H1 (cell line): ENCODE measurements around the gene KHDRBS2. TPM values are rescaled to one million over a fixed set of nuclear protein-coding genes. Genes with fewer than 3 reads are reported as not detected.

Source experiments
- CTCF ChIA-PET: fragments of 300-600 bp; sonication (Branson Sonifier 250); formaldehyde crosslinking; loops from one replicate; lab custom pipeline; 2021; ENCODE audit not compliant: partially characterized antibody; lab: Charles Lee
- POLR2A ChIA-PET: fragments of 300-600 bp; sonication (Branson Sonifier 250); formaldehyde crosslinking; loops from one replicate; lab custom pipeline; 2021; ENCODE audit warnings: inconsistent platforms; ENCODE audit not compliant: partially characterized antibody; lab: Charles Lee
- DNase-seq, 2 experiments: peaks; one replicate each; pipeline versions ENCODE4 v3.0.0 to v3.0.0-alpha.2; 2010 to 2022; ENCODE audit warnings: low spot score in 2 of 2, low read depth in 1 of 2, mixed read lengths in 1 of 2
- FAIRE-seq: peaks from 2 replicates; lab custom pipeline; 2011; peaks lifted over from hg19 to GRCh38; lab: Jason Lieb, UNC
- H2AFZ ChIP-seq: 2 replicates; pipeline ENCODE4 v1.8.1; 2012; ENCODE audit warnings: low read length, inconsistent platforms
- H2AK5ac ChIP-seq: 2 replicates; pipeline ENCODE4 v1.6.1; 2013; ENCODE audit warnings: low read depth, low read length
- H2BK120ac ChIP-seq: replicated peaks from 2 replicates; pipeline ENCODE3; 2013; ENCODE audit warnings: low read depth, low read length, inconsistent platforms
- H2BK12ac ChIP-seq: 2 replicates; pipeline ENCODE4 v1.6.1; 2013; ENCODE audit warnings: low read depth, low read length
- H2BK15ac ChIP-seq: 2 replicates; pipeline ENCODE4 v1.6.1; 2013; ENCODE audit warnings: low read length
- H2BK20ac ChIP-seq: 2 replicates; pipeline ENCODE4 v1.6.1; 2013; ENCODE audit warnings: low read length
- H2BK5ac ChIP-seq: 2 replicates; pipeline ENCODE4 v1.6.1; 2013; ENCODE audit warnings: low read depth, low read length
- H3K14ac ChIP-seq: 2 replicates; pipeline ENCODE4 v1.6.1; 2013; ENCODE audit warnings: inconsistent platforms; ENCODE audit not compliant: insufficient read length
- H3K18ac ChIP-seq: 2 replicates; pipeline ENCODE4 v1.6.1; 2013; ENCODE audit warnings: low read length; ENCODE audit errors: extremely low read depth
- H3K23ac ChIP-seq: 2 replicates; pipeline ENCODE4 v1.6.1; 2013; ENCODE audit warnings: inconsistent platforms; ENCODE audit not compliant: insufficient read length
- H3K23me2 ChIP-seq: 2 replicates; pipeline ENCODE4 v1.6.1; 2013; ENCODE audit warnings: low read depth, low read length
- H3K27ac ChIP-seq: 2 replicates; pipeline ENCODE4 v1.6.1; 2011; ENCODE audit warnings: low read depth, low read length, inconsistent platforms
- H3K27me3 ChIP-seq, 4 experiments: replicated peaks in 1 of 4; 1 replicate in 1 of 4; 2 replicates in 3 of 4; pipeline versions ENCODE4 v1.6.1 to v1.8.1; 2011 to 2013; ENCODE audit warnings: low read length in 3 of 4, mild to moderate bottlenecking in 3 of 4, inconsistent platforms in 2 of 4, mixed read lengths in 2 of 4, moderate library complexity in 1 of 4; ENCODE audit not compliant: control insufficient read depth in 3 of 4, insufficient read depth in 3 of 4; ENCODE audit errors: extremely low read depth in 1 of 4
- H3K36me3 ChIP-seq, 4 experiments: 2 replicates each; pipeline versions ENCODE4 v1.6.1 to v1.8.1; 2011 to 2013; ENCODE audit warnings: mild to moderate bottlenecking in 4 of 4, low read length in 3 of 4, moderate library complexity in 2 of 4, control low read depth in 1 of 4, inconsistent platforms in 1 of 4; ENCODE audit not compliant: insufficient read depth in 4 of 4, control insufficient read depth in 2 of 4
- H3K4ac ChIP-seq: replicated peaks from 2 replicates; pipeline ENCODE3; 2013; ENCODE audit warnings: low read length, low read depth, mixed read lengths, inconsistent platforms; ENCODE audit not compliant: insufficient read length
- H3K4me1 ChIP-seq, 4 experiments: replicated peaks in 1 of 4; 1 replicate in 1 of 4; 2 replicates in 3 of 4; pipeline versions ENCODE4 v1.6.1 to v1.8.1; 2011 to 2013; ENCODE audit warnings: low read length in 3 of 4, inconsistent platforms in 2 of 4, mixed read lengths in 1 of 4; ENCODE audit not compliant: insufficient read depth in 4 of 4, control insufficient read depth in 3 of 4
- H3K4me2 ChIP-seq, 2 experiments: 2 replicates each; pipeline versions ENCODE4 v1.6.1 to v1.8.1; 2011 to 2013; ENCODE audit warnings: low read depth in 2 of 2, low read length in 2 of 2, control low read depth in 1 of 2, inconsistent platforms in 1 of 2, mild to moderate bottlenecking in 1 of 2; ENCODE audit not compliant: insufficient read depth in 1 of 2
- H3K4me3 ChIP-seq, 4 experiments: fragments of 200-600, 300-600 bp in 1 of 4; sonication (generic), shearing (Covaris generic), sonication (Bioruptor Twin) in 1 of 4; 2 replicates each; pipeline versions ENCODE4 v1.5.1 to v1.8.1; 2011 to 2016; ENCODE audit warnings: low read length in 4 of 4, low read depth in 3 of 4, control low read depth in 2 of 4, inconsistent platforms in 2 of 4, mild to moderate bottlenecking in 2 of 4, mixed read lengths in 1 of 4, moderate library complexity in 1 of 4; ENCODE audit not compliant: insufficient read depth in 2 of 4; ENCODE audit errors: extremely low read depth in 1 of 4
- H3K56ac ChIP-seq: replicated peaks from 2 replicates; pipeline ENCODE3; 2013; ENCODE audit warnings: low read depth, mild to moderate bottlenecking, mixed read lengths, low read length, inconsistent platforms; ENCODE audit not compliant: insufficient read length
- H3K79me1 ChIP-seq: 2 replicates; pipeline ENCODE4 v1.6.1; 2013; ENCODE audit warnings: low read depth, low read length, control low read depth
- H3K79me2 ChIP-seq, 2 experiments: 2 replicates each; pipeline versions ENCODE4 v1.6.1 to v1.8.1; 2012 to 2013; ENCODE audit warnings: low read length in 2 of 2, mild to moderate bottlenecking in 2 of 2, inconsistent platforms in 1 of 2; ENCODE audit not compliant: insufficient read depth in 2 of 2, control insufficient read depth in 1 of 2
- H3K9ac ChIP-seq, 4 experiments: replicated peaks in 1 of 4; 1 replicate in 1 of 4; 2 replicates in 3 of 4; pipeline versions ENCODE4 v1.6.1 to v1.8.1; 2011 to 2013; ENCODE audit warnings: low read depth in 3 of 4, low read length in 3 of 4, control low read depth in 2 of 4, mild to moderate bottlenecking in 2 of 4, moderate library complexity in 2 of 4, inconsistent platforms in 1 of 4; ENCODE audit errors: extremely low read depth in 1 of 4
- H3K9me3 ChIP-seq, 2 experiments: 2 replicates each; pipeline versions ENCODE4 v1.6.1 to v1.8.1; 2012 to 2013; ENCODE audit warnings: mild to moderate bottlenecking in 2 of 2, moderate library complexity in 2 of 2, control low read depth in 1 of 2, inconsistent platforms in 1 of 2, low read depth in 1 of 2, low read length in 1 of 2, mixed read lengths in 1 of 2; ENCODE audit not compliant: insufficient read depth in 2 of 2
- H4K20me1 ChIP-seq, 2 experiments: replicated peaks in 1 of 2; 2 replicates each; pipeline versions ENCODE3 to v1.8.1; 2011 to 2013; ENCODE audit warnings: inconsistent platforms in 2 of 2, low read length in 2 of 2, mild to moderate bottlenecking in 1 of 2; ENCODE audit not compliant: insufficient read depth in 2 of 2, control insufficient read depth in 1 of 2
- H4K5ac ChIP-seq: 2 replicates; pipeline ENCODE4 v1.6.1; 2013; ENCODE audit warnings: low read length, low read depth, mixed read lengths, inconsistent platforms; ENCODE audit not compliant: insufficient read length
- H4K8ac ChIP-seq: 2 replicates; pipeline ENCODE4 v1.8.0; 2013; ENCODE audit warnings: mild to moderate bottlenecking, moderate library complexity, low read length, inconsistent platforms; ENCODE audit not compliant: insufficient read depth; ENCODE audit errors: extremely low read depth
- H4K91ac ChIP-seq: replicated peaks from 2 replicates; pipeline ENCODE3; 2013; ENCODE audit warnings: low read length, mixed read lengths, inconsistent platforms; ENCODE audit not compliant: insufficient read length
- BCL11A ChIP-seq, 2 experiments: IDR thresholded peaks; one replicate each; pipeline ENCODE4 v1.6.1; 2011; ENCODE audit warnings: low read depth in 2 of 2, low read length in 2 of 2, mild to moderate bottlenecking in 2 of 2
- CEBPB ChIP-seq: IDR thresholded peaks from 2 replicates; pipeline ENCODE4 v1.6.1; 2012; ENCODE audit warnings: low read depth, low read length
- CHD2 ChIP-seq: IDR thresholded peaks from 2 replicates; pipeline ENCODE4 v1.6.1; 2012; ENCODE audit warnings: low read length, improper control_type of control experiment
- FOSL1 ChIP-seq: IDR thresholded peaks from 2 replicates; pipeline ENCODE4 v1.6.1; 2011; ENCODE audit warnings: mild to moderate bottlenecking, low read depth, low read length, moderate library complexity; ENCODE audit not compliant: insufficient read depth
- HDAC6 ChIP-seq: IDR thresholded peaks from one replicate; pipeline ENCODE4 v1.7.1; 2012; ENCODE audit warnings: low read depth, mild to moderate bottlenecking, inconsistent platforms, low read length, moderate library complexity
- NRF1 ChIP-seq: IDR thresholded peaks from 2 replicates; pipeline ENCODE4 v1.6.1; 2011; ENCODE audit warnings: mild to moderate bottlenecking, low read depth, low read length, improper control_type of control experiment
- PHF8 ChIP-seq: fragments of 200-600 bp; sonication (generic); conservative IDR thresholded peaks from 2 replicates; pipeline ENCODE4 v1.7.1; 2012; ENCODE audit warnings: low read depth, mild to moderate bottlenecking, inconsistent platforms, low read length, moderate library complexity
- POLR2A ChIP-seq, 2 experiments: IDR thresholded peaks; 1 replicate in 1 of 2; 2 replicates in 1 of 2; pipeline ENCODE4 v1.6.1; 2011; ENCODE audit warnings: low read depth in 2 of 2, low read length in 2 of 2, mild to moderate bottlenecking in 2 of 2; ENCODE audit errors: control extremely low read depth in 1 of 2
- RAD21 ChIP-seq, 2 experiments: IDR thresholded peaks in 1 of 2; conservative IDR thresholded peaks in 1 of 2; 2 replicates each; pipeline ENCODE4 v1.6.1; 2011; ENCODE audit warnings: low read depth in 2 of 2, low read length in 2 of 2, improper control_type of control experiment in 1 of 2, inconsistent platforms in 1 of 2, mild to moderate bottlenecking in 1 of 2, moderate library complexity in 1 of 2
- RFX5 ChIP-seq: IDR thresholded peaks from 2 replicates; pipeline ENCODE4 v1.6.1; 2011; ENCODE audit warnings: low read depth, low read length, improper control_type of control experiment, borderline replicate concordance
- SUZ12 ChIP-seq: fragments of 200-600 bp; sonication (generic); IDR thresholded peaks from 2 replicates; pipeline ENCODE4 v1.6.1; 2012; ENCODE audit warnings: mild to moderate bottlenecking, inconsistent platforms, low read length, moderate library complexity, mixed read lengths
- TEAD4 ChIP-seq: IDR thresholded peaks from 2 replicates; pipeline ENCODE4 v1.6.1; 2012; ENCODE audit warnings: low read depth, low read length, inconsistent platforms, mixed read lengths
- WGBS, 2 experiments: shearing (Covaris generic) in 1 of 2; methylation state at CpG; one replicate each; pipeline versions ENCODE4 v1.1.6 to v1.1.7; 2013 to 2015; ENCODE audit warnings: low lambda C conversion rate in 2 of 2, mixed read lengths in 2 of 2, inconsistent platforms in 1 of 2, low coverage in 1 of 2, missing lambda C conversion rate in 1 of 2; ENCODE audit not compliant: insufficient replicate concordance in 2 of 2, insufficient coverage in 1 of 2, insufficient read length in 1 of 2; ENCODE audit errors: extremely low coverage in 1 of 2, missing lambda C conversion rate in 1 of 2; 5-methylcytosine and 5-hydroxymethylcytosine counted together
- polyA plus RNA-seq, 7 experiments: library from polyadenylated mRNA; depleted of rRNA in 3 of 7; stranded (reverse) in 5 of 7; unstranded in 2 of 7; fragments of >200 nt in 5 of 7; fragments of 200-250 nt in 2 of 7; gene quantifications; 1 replicate in 5 of 7; 2 replicates in 1 of 7; 4 replicates in 1 of 7; pipeline versions ENCODE4 v1.2.1 to v1.2.3, GENCODE V29; 2011 to 2013; ENCODE audit warnings: missing spikeins in 2 of 7, mixed read lengths in 2 of 7
- total RNA-seq: library from RNA; stranded (reverse); fragmentation: NEBNext Ultra II Directional; extraction: Animal tissue kit (Norgen Biotek cat#: 25700); gene quantifications from 2 replicates; pipeline ENCODE4 v1.2.1, GENCODE V29; 2021

Gene KHDRBS2
- total and polyA plus RNA-seq, 2 of the 8 experiments (the other 6 are each of a cell fraction or from before 2014, with no cell fraction given), result 5.2 to 7.7 TPM

DNA sequence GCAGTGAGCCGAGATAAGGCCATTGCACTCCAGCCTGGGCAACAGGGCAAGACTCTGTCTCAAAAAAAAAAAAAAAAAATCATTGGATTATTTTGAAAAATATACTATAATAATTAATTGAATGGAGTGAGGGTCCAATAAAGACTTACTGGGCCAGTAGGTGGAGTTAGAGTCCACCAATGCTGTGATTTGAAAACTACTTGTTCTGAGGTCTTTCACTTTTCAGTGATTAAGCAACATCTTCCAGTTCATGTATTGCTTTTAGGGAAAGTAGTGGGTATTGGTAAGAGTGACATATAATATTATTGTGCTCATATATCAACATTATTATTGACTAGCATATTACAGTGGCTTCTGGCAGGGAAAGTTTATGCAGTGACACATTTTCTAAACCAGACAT is 530.3 kb downstream of the KHDRBS2 start:
- Histone ChIP-seq H2BK5ac (no peak overlapping the region), H3K23me2 (no peaks in the 10 kb centered on the region), H4K8ac (no peak overlapping the region), H3K4me2 (no peak overlapping the region), H4K20me1 (no peaks in the 10 kb centered on the region), H2BK15ac (no peak overlapping the region), H3K27ac (no peak overlapping the region), H3K56ac (no peak overlapping the region), H2AFZ (no peak overlapping the region), H2AK5ac (no peak overlapping the region), H3K27me3 (no peaks in the 10 kb centered on the region), H4K91ac (no peak overlapping the region), H3K23ac (no peak overlapping the region), H3K9ac (no peak overlapping the region), H3K4ac (no peak overlapping the region), H3K79me1 (no peaks in the 10 kb centered on the region), H3K36me3 (no peaks in the 10 kb centered on the region), H2BK120ac (no peak overlapping the region), H4K5ac (no peak overlapping the region), H2BK12ac (no peak overlapping the region), H3K4me3 (no peak overlapping the region), H3K4me1 (no peaks in the 10 kb centered on the region; a peak in 2 of 7 replicates), H3K18ac (no peak overlapping the region), H2BK20ac (no peak overlapping the region), H3K79me2 (no peaks in the 10 kb centered on the region), H3K14ac (no peak overlapping the region), H3K9me3 (no peaks in the 10 kb centered on the region)
- ChIA-PET CTCF (interaction anchor here (0.6 kb wide), 2 partner anchors 58 to 555 kb away, joined by 3 read pairs; no protein-coding TSS in a partner anchor), POLR2A (interaction anchor here (0.7 kb wide), 1 partner anchor 1099 kb away, joined by 4 read pairs; no protein-coding TSS in a partner anchor)
- TF ChIP-seq SUZ12, result no peak
- peak; percentile 75; the same call in 1 of the 2 replicates for TF ChIP-seq CEBPB
- no peak for TF ChIP-seq FOSL1
- TF ChIP-seq CHD2, result no peak
- TF ChIP-seq POLR2A (IDR thresholded peaks at IDR 0.05; ENCODE audit: control extremely low read depth in 1 of 2, low read depth in 2 of 2, low read length in 2 of 2), result no peak
- no peak for TF ChIP-seq NRF1
- TF ChIP-seq PHF8, result no peak
- peak; percentile 38 to 39; a peak in 3 of 4 replicates for TF ChIP-seq RAD21 (IDR thresholded peaks at IDR 0.05 in 1 of 2, conservative IDR thresholded peaks at IDR 0.05 in 1 of 2; ENCODE audit: low read depth in 2 of 2, low read length in 2 of 2)
- no peak for TF ChIP-seq RFX5
- TF ChIP-seq TEAD4, result no peak
- no peak for TF ChIP-seq BCL11A (IDR thresholded peaks at IDR 0.05; ENCODE audit: low read depth in 2 of 2, low read length in 2 of 2)
- TF ChIP-seq HDAC6, result no peak
- WGBS, 2 experiments, result no CpG with 5 or more reads among the region's 1 CpG
- DNase-seq, result no peak
- no peak for FAIRE-seq
